SJSA1 (cell line): ENCODE data around the gene RAB13. TPM values are rescaled to one million over a fixed set of nuclear protein-coding genes. Genes with fewer than 3 reads are reported as not detected.

ENCODE experiments used
- DNase-seq, 2 experiments: peaks; one replicate each; pipeline ENCODE4 v3.0.0-alpha.2; 2015 to 2020; ENCODE audit warnings: low spot score in 2 of 2, low read depth in 1 of 2
- H3K27ac ChIP-seq: fragments of 250-450 bp; sonication (Bioruptor Pico); 2 replicates; pipeline ENCODE4 v1.5.1; 2020; ENCODE audit warnings: mild to moderate bottlenecking, moderate library complexity
- H3K27me3 ChIP-seq: fragments of 250-450 bp; sonication (Bioruptor Pico); replicated peaks from 2 replicates; pipeline ENCODE4 v1.5.1; 2020; ENCODE audit warnings: mild to moderate bottlenecking, moderate library complexity
- H3K36me3 ChIP-seq: fragments of 250-450 bp; sonication (Bioruptor Pico); 2 replicates; pipeline ENCODE4 v1.5.1; 2020; ENCODE audit warnings: mild to moderate bottlenecking
- H3K4me1 ChIP-seq: fragments of 250-450 bp; sonication (Bioruptor Pico); replicated peaks from 2 replicates; pipeline ENCODE4 v1.6.1; 2021; ENCODE audit warnings: mild to moderate bottlenecking
- H3K4me3 ChIP-seq: fragments of 250-450 bp; sonication (Bioruptor Pico); 2 replicates; pipeline ENCODE4 v1.5.1; 2020; ENCODE audit warnings: mild to moderate bottlenecking
- H3K9me3 ChIP-seq: fragments of 250-450 bp; sonication (Bioruptor Pico); replicated peaks from 2 replicates; pipeline ENCODE4 v1.5.1; 2020; ENCODE audit warnings: mild to moderate bottlenecking
- total RNA-seq: library from RNA; depleted of rRNA; stranded (reverse); fragments of >200 nt; shearing (Covaris generic); gene quantifications from 2 replicates; pipeline ENCODE4 v1.2.3, GENCODE V29; 2014

The RAB13 gene
- total RNA-seq, 1 experiment from 2014 or later, result 33.5 TPM

DNA sequence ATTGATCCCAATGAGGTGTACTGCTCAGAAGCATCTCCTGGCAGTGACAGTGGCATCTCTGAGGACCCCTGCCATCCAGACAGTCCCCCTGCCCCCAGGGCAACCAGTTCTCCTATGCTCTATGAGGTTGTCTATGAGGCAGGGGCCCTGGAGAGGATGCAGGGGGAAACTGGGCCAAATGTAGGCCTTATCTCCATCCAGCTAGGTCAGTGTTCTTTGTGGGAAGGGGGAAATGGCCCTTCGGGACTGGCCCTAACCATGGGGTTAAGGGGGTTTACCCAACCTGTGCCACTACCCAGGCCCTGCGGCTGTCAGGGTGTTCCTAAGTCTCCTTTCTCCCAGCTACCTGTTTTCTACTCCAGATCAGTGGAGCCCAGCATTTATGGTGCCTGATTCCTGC is 17.2 kb downstream of the RAB13 start:
- no peak for DNase-seq
- Histone ChIP-seq H3K4me3 (no peak overlapping the region), H3K27me3 (no peaks in the 10 kb centered on the region)

DNA sequence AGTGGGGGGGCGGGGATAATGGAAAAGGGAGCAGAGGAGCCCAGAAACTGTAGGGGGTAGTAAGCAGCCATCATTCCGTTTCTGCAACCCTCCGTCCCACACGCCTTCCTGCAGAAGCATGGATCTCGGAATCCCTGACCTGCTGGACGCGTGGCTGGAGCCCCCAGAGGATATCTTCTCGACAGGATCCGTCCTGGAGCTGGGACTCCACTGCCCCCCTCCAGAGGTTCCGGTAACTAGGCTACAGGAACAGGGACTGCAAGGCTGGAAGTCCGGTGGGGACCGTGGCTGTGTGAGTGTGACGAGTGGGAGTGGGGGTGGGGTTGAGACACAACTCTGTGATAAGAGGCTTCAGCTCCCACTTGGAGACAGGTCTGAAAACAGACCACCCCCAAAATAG is 17.7 kb downstream of the RAB13 start:
- no peaks in the 10 kb centered on the region for H3K9me3 ChIP-seq
- H3K36me3 ChIP-seq, result no peaks in the 10 kb centered on the region; the same call in 1 of the 2 replicates
- no peak overlapping the region for H3K27ac ChIP-seq
- no peak for DNase-seq
- no peaks in the 10 kb centered on the region for H3K27me3 ChIP-seq
- no peak overlapping the region for H3K4me3 ChIP-seq
- H3K4me1 ChIP-seq, result peaks cover 27% of the 10 kb centered on the region

More for the DNA sequence above, 17.2 kb downstream of the RAB13 start:
- Histone ChIP-seq H3K4me1 (peaks cover 24% of the 10 kb centered on the region), H3K9me3 (no peaks in the 10 kb centered on the region), H3K27ac (no peak overlapping the region), H3K36me3 (peaks cover 5% of the 10 kb centered on the region)

- Histone ChIP-seq H3K27ac (peak overlapping the region; percentile 82; the same call in 1 of the 2 replicates), H3K27me3 (no peaks in the 10 kb centered on the region), H3K9me3 (no peaks in the 10 kb centered on the region), H3K4me1 (peaks cover 27% of the 10 kb centered on the region), H3K36me3 (no peaks in the 10 kb centered on the region), H3K4me3 (peak overlapping the region; percentile 51)
- no peak for DNase-seq
These were observed 18.2 kb downstream of the RAB13 start for GRCh38 chr1:153968000-153968363.

DNA sequence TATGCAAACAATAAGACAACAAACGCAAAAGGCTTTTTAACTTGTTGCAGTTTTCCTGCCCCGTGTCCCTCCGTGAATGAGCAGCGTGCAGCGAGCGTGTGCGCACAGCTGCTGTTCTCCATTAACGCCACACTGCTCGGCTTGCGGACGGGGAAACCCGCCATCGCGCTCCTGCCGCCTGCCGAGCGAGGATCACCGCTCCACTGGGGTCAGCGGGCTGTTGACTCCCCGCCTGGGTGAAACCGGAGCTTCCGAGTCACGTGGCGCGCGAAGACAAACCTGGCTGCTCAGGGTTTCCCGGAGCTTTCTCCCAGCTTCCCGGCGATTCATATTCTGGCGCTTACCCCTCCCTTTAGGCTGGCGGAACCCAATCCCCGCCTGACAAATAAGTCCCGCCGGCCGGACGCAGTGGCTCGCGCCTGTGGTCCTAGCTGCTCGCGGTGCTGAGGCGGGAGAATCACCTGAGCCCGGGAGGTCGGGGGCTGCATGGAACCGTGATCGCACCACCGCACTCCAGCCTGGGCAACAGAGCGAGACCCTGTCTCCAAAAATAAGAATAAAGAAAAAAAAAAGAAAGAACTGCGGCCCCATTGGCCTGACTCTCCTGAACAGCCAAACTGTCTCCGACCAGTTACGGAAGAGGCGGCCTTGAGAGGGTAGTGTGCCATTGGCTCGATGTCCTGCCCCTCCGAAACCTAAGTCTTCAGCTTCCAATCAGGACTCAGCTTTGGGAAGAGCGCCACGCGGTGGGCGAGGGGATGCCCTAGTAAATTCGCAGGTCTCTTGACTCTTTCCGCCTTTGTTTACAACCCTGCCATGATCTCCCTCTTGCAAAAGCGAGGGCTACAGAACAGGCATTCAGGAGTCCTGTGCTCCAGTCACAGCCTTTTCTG is 18.8 kb downstream of the RAB13 start, which contains the start of gene CREB3L4:
Gene CREB3L4 (plus strand): TSS at position 796 of the 893 bp plus-strand sequence. CDS start 624 bp downstream, outside the sequence.
- Histone ChIP-seq H3K4me1 (peaks cover 31% of the 10 kb centered on the region), H3K27me3 (no peaks in the 10 kb centered on the region), H3K4me3 (peak within 1 kb of the TSS; percentile 51), H3K9me3 (no peaks in the 10 kb centered on the region), H3K27ac (peak within 1 kb of the TSS; percentile 82), H3K36me3 (no peaks in the 10 kb centered on the region)
- peak; percentile 92 to 96 for DNase-seq

DNA sequence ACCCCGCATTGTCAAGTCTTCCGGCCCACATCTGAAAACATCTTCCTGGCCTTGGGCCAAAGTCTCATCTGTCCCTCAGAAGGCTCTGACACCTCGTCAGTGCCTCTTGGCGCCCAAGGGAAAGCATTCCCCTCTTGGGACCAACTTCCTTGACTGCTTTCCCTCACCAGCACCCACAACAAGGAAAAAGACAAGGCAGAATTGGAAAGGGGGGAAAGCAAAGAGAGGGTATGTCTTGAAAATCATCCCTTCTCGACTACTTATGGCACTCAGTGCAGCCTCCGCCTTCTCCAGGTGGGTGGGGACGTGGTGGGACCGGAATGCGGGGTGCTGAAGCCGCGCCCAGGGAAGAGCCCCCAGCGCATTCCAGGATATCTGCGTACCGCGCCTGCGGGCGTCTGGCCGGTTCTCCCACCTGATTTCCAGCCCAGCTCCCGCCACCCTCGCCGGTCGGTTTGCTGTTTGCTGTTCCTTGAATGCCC is 22.2 kb downstream of the RAB13 start:
- peak overlapping the region; percentile 80 for H3K27ac ChIP-seq
- DNase-seq, result peak; percentile 71 to 90

GRCh38 chr1:153963030-153963849 is 22.9 kb downstream of the RAB13 start, which contains the start of gene SLC39A1:
SLC39A1 (minus strand) TSS chr1:153963537; CDS start chr1:153962715, 822 bp downstream.
- Histone ChIP-seq H3K9me3 (no peaks in the 10 kb centered on the region), H3K27me3 (no peaks in the 10 kb centered on the region), H3K4me3 (peak within 1 kb of the TSS; percentile 53), H3K4me1 (peaks cover 38% of the 10 kb centered on the region), H3K36me3 (peaks cover 32% of the 10 kb centered on the region), H3K27ac (peak within 1 kb of the TSS; percentile 80)
- peak; percentile 93 to 99 for DNase-seq

More for the DNA sequence above, 22.2 kb downstream of the RAB13 start:
- H3K27me3 ChIP-seq, result no peaks in the 10 kb centered on the region
- no peaks in the 10 kb centered on the region for H3K9me3 ChIP-seq
- peaks cover 39% of the 10 kb centered on the region for H3K4me1 ChIP-seq
- peak overlapping the region; percentile 53 for H3K4me3 ChIP-seq
- peaks cover 30% of the 10 kb centered on the region for H3K36me3 ChIP-seq

- no peaks in the 10 kb centered on the region for H3K9me3 ChIP-seq
- H3K4me3 ChIP-seq, result peak overlapping the region; percentile 53
- H3K4me1 ChIP-seq, result peaks cover 34% of the 10 kb centered on the region
- DNase-seq, result peak; percentile 64 to 69
- no peaks in the 10 kb centered on the region for H3K27me3 ChIP-seq
- H3K36me3 ChIP-seq, result peaks cover 36% of the 10 kb centered on the region
- H3K27ac ChIP-seq, result peak overlapping the region; percentile 80
These were observed 23.8 kb downstream of the RAB13 start for GRCh38 chr1:153962088-153963029.

DNA sequence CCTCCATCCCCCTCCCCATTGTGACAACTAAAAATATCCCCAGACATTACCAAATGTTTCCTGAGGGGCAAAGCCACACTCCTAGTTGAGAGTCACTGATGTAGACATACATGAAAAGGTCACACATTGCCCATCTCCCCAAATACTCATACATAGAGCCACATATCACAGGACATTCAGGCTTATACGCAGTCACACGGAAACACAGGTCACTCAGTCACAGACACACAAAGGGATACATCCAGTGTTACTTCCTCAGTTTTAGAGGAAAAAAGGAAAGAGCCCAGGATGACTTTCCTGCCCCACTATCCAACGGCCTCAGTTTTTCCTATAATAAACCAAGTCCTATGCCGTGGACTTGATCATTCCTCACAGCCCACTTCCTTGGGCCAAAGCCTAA is 24.7 kb downstream of the RAB13 start:
- Histone ChIP-seq H3K9me3 (no peaks in the 10 kb centered on the region), H3K36me3 (peaks cover 36% of the 10 kb centered on the region), H3K27ac (no peak overlapping the region), H3K27me3 (no peaks in the 10 kb centered on the region), H3K4me1 (peaks cover 37% of the 10 kb centered on the region), H3K4me3 (no peak overlapping the region)
- no peak for DNase-seq

DNA sequence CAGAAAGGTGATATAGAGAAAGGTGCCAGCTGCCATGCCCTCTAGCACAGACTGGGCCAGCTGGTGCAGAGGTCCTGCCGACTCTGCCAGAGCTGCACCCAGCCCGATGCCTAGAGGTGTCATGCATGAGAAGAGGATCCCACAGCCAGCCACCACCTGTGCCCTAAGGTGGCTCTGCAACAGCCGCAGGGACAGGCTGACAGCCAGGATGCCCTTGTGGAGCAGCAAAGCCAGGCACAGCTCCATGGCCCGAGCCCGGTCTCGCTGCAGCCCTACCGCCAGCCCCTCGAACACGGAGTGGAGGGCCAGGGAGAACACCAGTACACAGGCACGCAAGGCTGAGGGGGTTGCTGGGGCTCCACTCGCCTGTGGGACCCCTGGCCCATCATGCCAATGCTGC is 25.9 kb downstream of the RAB13 start:
- H3K36me3 ChIP-seq, result peaks cover 36% of the 10 kb centered on the region
- no peak for DNase-seq
- H3K27me3 ChIP-seq, result no peaks in the 10 kb centered on the region
- H3K9me3 ChIP-seq, result no peaks in the 10 kb centered on the region
- no peak overlapping the region for H3K27ac ChIP-seq
- H3K4me3 ChIP-seq, result no peak overlapping the region
- H3K4me1 ChIP-seq, result peaks cover 31% of the 10 kb centered on the region

GRCh38 chr1:153959454-153959853 is 26.7 kb downstream of the RAB13 start:
- Histone ChIP-seq H3K27ac (no peak overlapping the region), H3K4me3 (no peak overlapping the region), H3K27me3 (no peaks in the 10 kb centered on the region), H3K9me3 (no peaks in the 10 kb centered on the region), H3K4me1 (peaks cover 29% of the 10 kb centered on the region), H3K36me3 (peaks cover 36% of the 10 kb centered on the region)
- no peak for DNase-seq

DNA sequence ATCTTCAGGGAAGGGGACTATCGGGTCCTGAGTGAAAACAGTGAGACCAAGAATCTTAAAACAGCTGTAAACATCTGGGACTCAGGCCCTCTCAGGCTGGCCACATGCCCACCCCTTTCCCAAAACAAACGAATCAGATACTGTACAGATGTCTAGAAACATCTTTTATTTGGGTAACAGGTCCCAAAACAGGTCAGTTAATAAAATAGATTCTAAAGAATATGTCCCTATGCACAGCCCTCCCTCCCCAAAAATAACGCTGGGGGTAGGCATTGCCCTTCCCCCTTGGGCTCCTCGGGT is 27.2 kb downstream of the RAB13 start:
- no peaks in the 10 kb centered on the region for H3K27me3 ChIP-seq
- H3K4me3 ChIP-seq, result peak overlapping the region; percentile 81; the same call in 1 of the 2 replicates
- H3K27ac ChIP-seq, result no peak overlapping the region
- H3K36me3 ChIP-seq, result peaks cover 37% of the 10 kb centered on the region
- no peaks in the 10 kb centered on the region for H3K9me3 ChIP-seq
- DNase-seq, result no peak
- peaks cover 23% of the 10 kb centered on the region for H3K4me1 ChIP-seq

DNA sequence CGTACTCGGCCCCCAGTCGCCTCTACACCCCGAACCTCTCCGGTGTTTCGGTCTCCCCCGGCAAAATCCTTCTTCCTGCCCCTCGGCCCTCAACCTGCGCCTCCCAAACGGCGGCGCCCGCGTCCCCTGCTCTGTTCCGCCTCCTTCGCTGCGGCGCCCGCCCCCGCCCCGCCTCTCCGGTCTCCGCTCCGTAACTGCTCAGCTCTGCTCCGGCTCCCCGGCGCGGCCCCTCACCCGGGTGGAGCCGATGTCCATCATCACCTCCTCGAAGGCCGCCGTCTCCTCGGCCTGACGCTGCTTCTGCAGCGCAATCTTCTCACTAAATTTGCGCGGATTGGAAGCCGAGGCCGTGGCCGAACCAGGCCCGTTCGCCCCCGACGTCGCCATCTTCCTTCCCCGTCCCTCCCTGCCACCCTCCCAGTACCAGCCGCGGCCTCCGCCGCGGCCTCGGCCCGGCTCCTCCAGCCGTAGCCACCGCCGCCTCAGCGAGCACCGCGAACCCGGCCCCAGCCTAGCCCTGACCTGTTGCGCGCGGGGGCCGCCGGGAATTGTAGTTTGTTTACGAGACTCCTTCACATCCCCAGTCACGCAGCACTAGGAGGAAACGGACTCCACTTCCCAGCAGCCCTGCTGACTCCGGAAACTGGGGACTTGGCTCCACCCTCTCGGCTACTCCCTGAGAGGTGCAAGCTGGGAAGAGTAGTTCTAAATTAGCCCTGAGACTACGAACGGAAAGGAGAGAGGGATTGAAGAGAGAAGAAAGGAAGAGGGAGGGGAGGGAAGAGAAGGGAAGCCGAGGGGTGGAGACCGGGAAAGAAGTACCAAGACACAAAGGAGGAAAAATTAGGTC is 27.8 kb downstream of the RAB13 start, which contains the start of gene CRTC2:
Gene CRTC2 (minus strand): TSS at position 502 of the 850 bp plus-strand sequence. CDS start 115 bp downstream, at position 387.
- H3K36me3 ChIP-seq, result peaks cover 43% of the 10 kb centered on the region
- no peaks in the 10 kb centered on the region for H3K9me3 ChIP-seq
- H3K4me1 ChIP-seq, result peaks cover 20% of the 10 kb centered on the region
- DNase-seq, result peak; percentile 96 to 99
- no peaks in the 10 kb centered on the region for H3K27me3 ChIP-seq
- H3K4me3 ChIP-seq, result peak within 1 kb of the TSS; percentile 81
- H3K27ac ChIP-seq, result peak within 1 kb of the TSS; percentile 19; the same call in 1 of the 2 replicates
